ENCODE data around the gene SLC7A14.

Gene SLC7A14

GRCh38 chr3:170477395-170477794 lies 108.5 kb downstream of the SLC7A14 start:
- no peak overlapping the region for H3K27ac ChIP-seq (ENCODE audit: low read depth in 2 of 2, low read length in 2 of 2)
- no peak overlapping the region for H3K9ac ChIP-seq (ENCODE audit: low read depth in 1 of 2, low read length in 2 of 2)
- no peaks in the 10 kb centered on the region for H3K9me3 ChIP-seq (ENCODE audit: control insufficient read depth in 2 of 2, low read length in 2 of 2)
- H3K4me3 ChIP-seq (ENCODE audit: low read length in 2 of 2): no peak overlapping the region
- peaks cover 0 to 3% of the 10 kb centered on the region in 2 donors for H3K4me1 ChIP-seq (ENCODE audit: control insufficient read depth in 2 of 2, insufficient read depth in 2 of 2, low read length in 2 of 2)
- no peaks in the 10 kb centered on the region for H3K27me3 ChIP-seq (ENCODE audit: control insufficient read depth in 2 of 2, insufficient read depth in 2 of 2, low read length in 2 of 2)
- H3K36me3 ChIP-seq (ENCODE audit: control insufficient read depth in 2 of 2, insufficient read depth in 2 of 2, low read length in 2 of 2): no peaks in the 10 kb centered on the region

DNA sequence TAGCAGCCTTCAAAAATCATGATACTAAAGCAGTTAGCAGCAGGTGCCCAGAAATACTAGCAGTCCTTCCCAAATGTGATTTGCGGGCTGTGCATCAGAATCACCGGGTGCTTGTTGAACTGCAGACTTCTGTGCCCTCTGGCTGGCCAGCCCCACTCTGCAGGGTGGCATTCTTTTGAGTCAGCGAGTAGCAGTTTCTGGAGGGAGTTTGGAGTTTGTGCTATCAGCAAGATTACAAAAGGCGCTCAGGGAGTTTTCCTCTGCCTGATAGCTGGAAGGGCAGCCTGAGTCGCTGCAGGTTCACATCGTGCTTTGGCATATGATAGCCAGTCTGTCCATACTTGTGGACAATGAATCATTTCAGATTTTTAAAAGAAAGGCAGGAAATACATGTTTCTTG lies 109.6 kb downstream of the SLC7A14 start:
- Histone ChIP-seq H3K4me3 (ENCODE audit: low read length in 2 of 2) (no peak overlapping the region), H3K9me3 (ENCODE audit: control insufficient read depth in 2 of 2, low read length in 2 of 2) (no peaks in the 10 kb centered on the region), H3K4me1 (ENCODE audit: control insufficient read depth in 2 of 2, insufficient read depth in 2 of 2, low read length in 2 of 2) (peaks cover 0 to 3% of the 10 kb centered on the region in 2 donors), H3K27me3 (ENCODE audit: control insufficient read depth in 2 of 2, insufficient read depth in 2 of 2, low read length in 2 of 2) (no peaks in the 10 kb centered on the region), H3K27ac (ENCODE audit: low read depth in 2 of 2, low read length in 2 of 2) (no peak overlapping the region), H3K36me3 (ENCODE audit: control insufficient read depth in 2 of 2, insufficient read depth in 2 of 2, low read length in 2 of 2) (no peaks in the 10 kb centered on the region), H3K9ac (ENCODE audit: low read depth in 1 of 2, low read length in 2 of 2) (no peak overlapping the region)

DNA sequence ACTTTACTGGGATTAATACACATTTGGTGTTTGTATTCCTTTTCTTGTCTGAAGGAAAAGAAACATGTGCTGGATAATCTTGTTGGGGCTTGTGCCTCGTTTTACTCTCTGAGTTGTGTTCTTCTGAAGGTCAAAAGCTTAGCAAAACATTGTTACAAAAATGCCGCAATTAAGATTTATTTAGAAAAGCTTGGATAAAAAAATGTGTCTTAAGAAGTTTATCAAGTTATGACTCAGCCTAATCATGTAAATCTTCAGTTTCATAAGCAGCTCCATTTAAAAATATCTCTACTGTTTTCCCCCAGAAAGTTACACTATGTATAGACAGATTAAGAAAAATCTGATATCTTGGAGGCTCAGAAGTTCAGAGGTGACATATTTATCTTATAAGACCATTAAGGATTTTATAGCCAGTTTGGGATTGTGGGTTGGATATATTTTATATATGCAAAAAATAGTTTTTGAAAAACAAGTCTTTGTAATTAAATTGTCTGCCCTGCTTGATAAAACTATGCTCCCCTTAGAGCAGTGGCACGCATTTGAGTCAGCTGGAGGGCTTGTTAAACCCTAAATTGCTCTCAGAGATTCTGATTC lies 110.7 kb downstream of the SLC7A14 start:
- H3K9ac ChIP-seq (ENCODE audit: low read depth in 1 of 2, low read length in 2 of 2): no peak overlapping the region
- H3K9me3 ChIP-seq (ENCODE audit: control insufficient read depth in 2 of 2, low read length in 2 of 2): no peaks in the 10 kb centered on the region
- H3K4me1 ChIP-seq (ENCODE audit: control insufficient read depth in 2 of 2, insufficient read depth in 2 of 2, low read length in 2 of 2): peaks cover 0 to 3% of the 10 kb centered on the region in 2 donors
- H3K4me3 ChIP-seq (ENCODE audit: low read length in 2 of 2): no peak overlapping the region
- no peaks in the 10 kb centered on the region for H3K27me3 ChIP-seq (ENCODE audit: control insufficient read depth in 2 of 2, insufficient read depth in 2 of 2, low read length in 2 of 2)
- H3K27ac ChIP-seq (ENCODE audit: low read depth in 2 of 2, low read length in 2 of 2): no peak overlapping the region
- H3K36me3 ChIP-seq (ENCODE audit: control insufficient read depth in 2 of 2, insufficient read depth in 2 of 2, low read length in 2 of 2): no peaks in the 10 kb centered on the region

- Histone ChIP-seq H3K27ac (ENCODE audit: low read depth in 2 of 2, low read length in 2 of 2) (no peak overlapping the region), H3K9ac (ENCODE audit: low read depth in 1 of 2, low read length in 2 of 2) (no peak overlapping the region), H3K27me3 (ENCODE audit: control insufficient read depth in 2 of 2, insufficient read depth in 2 of 2, low read length in 2 of 2) (no peaks in the 10 kb centered on the region), H3K4me1 (ENCODE audit: control insufficient read depth in 2 of 2, insufficient read depth in 2 of 2, low read length in 2 of 2) (peaks cover 3% of the 10 kb centered on the region in 2 donors), H3K36me3 (ENCODE audit: control insufficient read depth in 2 of 2, insufficient read depth in 2 of 2, low read length in 2 of 2) (no peaks in the 10 kb centered on the region), H3K9me3 (ENCODE audit: control insufficient read depth in 2 of 2, low read length in 2 of 2) (no peaks in the 10 kb centered on the region), H3K4me3 (ENCODE audit: low read length in 2 of 2) (no peak overlapping the region)
Measured at GRCh38 chr3:170473358-170473757, 112.5 kb downstream of the SLC7A14 start.

DNA sequence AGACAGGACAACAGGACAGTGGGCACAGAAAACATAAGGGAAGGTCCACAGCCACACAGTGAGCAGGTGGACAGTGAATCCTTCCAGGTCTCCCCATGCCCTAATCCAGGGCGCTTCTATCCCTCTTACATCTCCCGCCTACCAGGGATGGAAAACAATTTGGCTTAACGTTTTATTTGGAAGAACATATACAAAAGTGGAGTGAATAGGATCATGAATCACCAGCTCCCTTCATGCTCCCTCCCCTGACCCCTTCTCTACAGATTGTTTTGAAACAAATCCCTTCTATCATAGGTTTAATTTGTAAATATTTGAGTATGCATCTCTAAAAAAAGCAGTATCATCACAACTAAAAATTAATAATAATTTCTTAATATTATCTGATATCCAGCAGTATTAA lies 114.7 kb downstream of the SLC7A14 start:
- no peaks in the 10 kb centered on the region for H3K9me3 ChIP-seq (ENCODE audit: control insufficient read depth in 2 of 2, low read length in 2 of 2)
- peaks cover 0 to 3% of the 10 kb centered on the region in 2 donors for H3K27me3 ChIP-seq (ENCODE audit: control insufficient read depth in 2 of 2, insufficient read depth in 2 of 2, low read length in 2 of 2)
- H3K4me1 ChIP-seq (ENCODE audit: control insufficient read depth in 2 of 2, insufficient read depth in 2 of 2, low read length in 2 of 2): peaks cover 3% of the 10 kb centered on the region in 2 donors
- no peak overlapping the region for H3K27ac ChIP-seq (ENCODE audit: low read depth in 2 of 2, low read length in 2 of 2)
- H3K9ac ChIP-seq (ENCODE audit: low read depth in 1 of 2, low read length in 2 of 2): no peak overlapping the region
- H3K36me3 ChIP-seq (ENCODE audit: control insufficient read depth in 2 of 2, insufficient read depth in 2 of 2, low read length in 2 of 2): no peaks in the 10 kb centered on the region
- H3K4me3 ChIP-seq (ENCODE audit: low read length in 2 of 2): no peak overlapping the region

GRCh38 chr3:170470063-170471016 lies 115.5 kb downstream of the SLC7A14 start:
- Histone ChIP-seq H3K9me3 (ENCODE audit: control insufficient read depth in 2 of 2, low read length in 2 of 2) (no peaks in the 10 kb centered on the region), H3K4me1 (ENCODE audit: control insufficient read depth in 2 of 2, insufficient read depth in 2 of 2, low read length in 2 of 2) (peaks cover 3% of the 10 kb centered on the region in 2 donors), H3K27ac (ENCODE audit: low read depth in 2 of 2, low read length in 2 of 2) (no peak overlapping the region), H3K9ac (ENCODE audit: low read depth in 1 of 2, low read length in 2 of 2) (no peak overlapping the region), H3K27me3 (ENCODE audit: control insufficient read depth in 2 of 2, insufficient read depth in 2 of 2, low read length in 2 of 2) (peaks cover 0 to 3% of the 10 kb centered on the region in 2 donors), H3K4me3 (ENCODE audit: low read length in 2 of 2) (no peak overlapping the region), H3K36me3 (ENCODE audit: control insufficient read depth in 2 of 2, insufficient read depth in 2 of 2, low read length in 2 of 2) (no peaks in the 10 kb centered on the region)

- Histone ChIP-seq H3K36me3 (ENCODE audit: control insufficient read depth in 2 of 2, insufficient read depth in 2 of 2, low read length in 2 of 2) (no peaks in the 10 kb centered on the region), H3K27me3 (ENCODE audit: control insufficient read depth in 2 of 2, insufficient read depth in 2 of 2, low read length in 2 of 2) (peaks cover 0 to 3% of the 10 kb centered on the region in 2 donors), H3K27ac (ENCODE audit: low read depth in 2 of 2, low read length in 2 of 2) (no peak overlapping the region), H3K9ac (ENCODE audit: low read depth in 1 of 2, low read length in 2 of 2) (no peak overlapping the region), H3K4me3 (ENCODE audit: low read length in 2 of 2) (no peak overlapping the region), H3K4me1 (ENCODE audit: control insufficient read depth in 2 of 2, insufficient read depth in 2 of 2, low read length in 2 of 2) (peaks cover 3% of the 10 kb centered on the region in 2 donors), H3K9me3 (ENCODE audit: control insufficient read depth in 2 of 2, low read length in 2 of 2) (no peaks in the 10 kb centered on the region)
Measured at GRCh38 chr3:170469151-170470062, 116.5 kb downstream of the SLC7A14 start.

- H3K27ac ChIP-seq (ENCODE audit: low read depth in 2 of 2, low read length in 2 of 2): no peak overlapping the region
- H3K27me3 ChIP-seq (ENCODE audit: control insufficient read depth in 2 of 2, insufficient read depth in 2 of 2, low read length in 2 of 2): peaks cover 0 to 3% of the 10 kb centered on the region in 2 donors
- H3K36me3 ChIP-seq (ENCODE audit: control insufficient read depth in 2 of 2, insufficient read depth in 2 of 2, low read length in 2 of 2): no peaks in the 10 kb centered on the region
- H3K4me1 ChIP-seq (ENCODE audit: control insufficient read depth in 2 of 2, insufficient read depth in 2 of 2, low read length in 2 of 2): peaks cover 0 to 3% of the 10 kb centered on the region in 2 donors
- no peaks in the 10 kb centered on the region for H3K9me3 ChIP-seq (ENCODE audit: control insufficient read depth in 2 of 2, low read length in 2 of 2)
- no peak overlapping the region for H3K4me3 ChIP-seq (ENCODE audit: low read length in 2 of 2)
- H3K9ac ChIP-seq (ENCODE audit: low read depth in 1 of 2, low read length in 2 of 2): no peak overlapping the region
Measured at GRCh38 chr3:170467571-170468147, 118.2 kb downstream of the SLC7A14 start.

GRCh38 chr3:170467007-170467406 lies 118.9 kb downstream of the SLC7A14 start:
- H3K27ac ChIP-seq (ENCODE audit: low read depth in 2 of 2, low read length in 2 of 2): no peak overlapping the region
- no peaks in the 10 kb centered on the region for H3K9me3 ChIP-seq (ENCODE audit: control insufficient read depth in 2 of 2, low read length in 2 of 2)
- H3K9ac ChIP-seq (ENCODE audit: low read depth in 1 of 2, low read length in 2 of 2): no peak overlapping the region
- H3K4me3 ChIP-seq (ENCODE audit: low read length in 2 of 2): no peak overlapping the region
- H3K4me1 ChIP-seq (ENCODE audit: control insufficient read depth in 2 of 2, insufficient read depth in 2 of 2, low read length in 2 of 2): peaks cover 0 to 3% of the 10 kb centered on the region in 2 donors
- peaks cover 0 to 3% of the 10 kb centered on the region in 2 donors for H3K27me3 ChIP-seq (ENCODE audit: control insufficient read depth in 2 of 2, insufficient read depth in 2 of 2, low read length in 2 of 2)
- H3K36me3 ChIP-seq (ENCODE audit: control insufficient read depth in 2 of 2, insufficient read depth in 2 of 2, low read length in 2 of 2): no peaks in the 10 kb centered on the region
